BJ (cell line): ENCODE results near the gene KATNB1. TPM values are rescaled to one million over a fixed set of nuclear protein-coding genes. Genes with fewer than 3 reads are reported as not detected.

Experiments used
- CTCF ChIA-PET: fragments of 350-600 bp; formaldehyde crosslinking; extraction: SDS; loops from one replicate; lab custom pipeline; 2021; ENCODE audit warnings: antibody characterized with exemption, inconsistent platforms; lab: Yijun Ruan, JAX
- POLR2A ChIA-PET: fragments of 300-600 bp; sonication (Branson Sonifier 250); formaldehyde crosslinking; extraction: SDS; loops from one replicate; lab custom pipeline; 2021; ENCODE audit warnings: antibody characterized with exemption; lab: Charles Lee
- DNase-seq: peaks from one replicate; pipeline ENCODE4 v3.0.0-alpha.2; 2011; ENCODE audit warnings: low read depth
- H3K27me3 ChIP-seq: 2 replicates; pipeline ENCODE4 v1.6.0; 2011; ENCODE audit warnings: low read length; ENCODE audit not compliant: control insufficient read depth, insufficient read depth
- H3K36me3 ChIP-seq: 2 replicates; pipeline ENCODE4 v1.5.1; 2011; ENCODE audit warnings: low read length; ENCODE audit not compliant: control insufficient read depth, insufficient read depth
- H3K4me3 ChIP-seq: 2 replicates; pipeline ENCODE4 v1.5.1; 2011; ENCODE audit warnings: low read depth, mild to moderate bottlenecking, control low read depth, low read length
- polyA plus RNA-seq: library from polyadenylated mRNA; depleted of rRNA; stranded (reverse); fragments of >200 nt; gene quantifications from 2 replicates; pipeline ENCODE4 v1.2.3, GENCODE V29; 2011
- TF ChIP-seq, protein P1 (sequence below): IDR thresholded peaks from 2 replicates; pipeline ENCODE4 v1.5.1; 2011; ENCODE audit warnings: low read depth, mild to moderate bottlenecking, control low read depth, inconsistent platforms, low read length, moderate library complexity; ENCODE audit not compliant: insufficient read depth

KATNB1 gene
- polyA plus RNA-seq, 1 experiment: 28.1 TPM

DNA sequence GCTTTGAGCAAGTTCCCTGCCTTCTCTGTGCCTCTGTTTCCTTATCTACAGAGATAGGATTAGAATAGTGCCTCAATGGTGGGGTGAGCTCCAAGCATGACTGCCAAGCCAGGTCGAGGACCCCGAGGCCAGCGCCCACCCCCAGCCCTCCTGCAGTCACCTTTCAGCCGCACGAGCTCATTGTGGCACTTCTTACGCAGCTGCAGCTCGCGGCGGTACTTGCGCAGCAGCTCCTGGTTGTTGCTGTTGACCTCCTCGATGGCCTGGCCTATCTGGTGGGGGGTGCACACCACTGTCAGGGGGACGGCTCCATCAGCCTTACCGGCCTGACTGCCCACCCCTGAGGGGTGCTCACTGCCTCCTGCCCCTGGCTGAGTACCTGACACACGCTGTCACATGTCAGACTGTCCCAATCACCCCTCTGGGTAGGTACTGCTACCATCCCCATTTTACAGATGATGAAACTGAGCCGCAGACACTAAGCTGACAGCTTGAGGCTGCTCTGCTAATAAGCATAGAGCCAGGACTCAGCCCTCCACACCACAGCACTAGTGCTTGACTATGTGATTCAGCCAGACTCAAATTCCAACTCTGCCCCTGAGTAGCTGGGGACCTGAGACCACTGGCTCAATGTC, 31.3 kb downstream of the KATNB1 start:
- Histone ChIP-seq H3K27me3 (no peaks in the 10 kb centered on the region), H3K4me3 (no peak overlapping the region), H3K36me3 (peaks cover 46% of the 10 kb centered on the region)
- TF ChIP-seq, protein P1, sequence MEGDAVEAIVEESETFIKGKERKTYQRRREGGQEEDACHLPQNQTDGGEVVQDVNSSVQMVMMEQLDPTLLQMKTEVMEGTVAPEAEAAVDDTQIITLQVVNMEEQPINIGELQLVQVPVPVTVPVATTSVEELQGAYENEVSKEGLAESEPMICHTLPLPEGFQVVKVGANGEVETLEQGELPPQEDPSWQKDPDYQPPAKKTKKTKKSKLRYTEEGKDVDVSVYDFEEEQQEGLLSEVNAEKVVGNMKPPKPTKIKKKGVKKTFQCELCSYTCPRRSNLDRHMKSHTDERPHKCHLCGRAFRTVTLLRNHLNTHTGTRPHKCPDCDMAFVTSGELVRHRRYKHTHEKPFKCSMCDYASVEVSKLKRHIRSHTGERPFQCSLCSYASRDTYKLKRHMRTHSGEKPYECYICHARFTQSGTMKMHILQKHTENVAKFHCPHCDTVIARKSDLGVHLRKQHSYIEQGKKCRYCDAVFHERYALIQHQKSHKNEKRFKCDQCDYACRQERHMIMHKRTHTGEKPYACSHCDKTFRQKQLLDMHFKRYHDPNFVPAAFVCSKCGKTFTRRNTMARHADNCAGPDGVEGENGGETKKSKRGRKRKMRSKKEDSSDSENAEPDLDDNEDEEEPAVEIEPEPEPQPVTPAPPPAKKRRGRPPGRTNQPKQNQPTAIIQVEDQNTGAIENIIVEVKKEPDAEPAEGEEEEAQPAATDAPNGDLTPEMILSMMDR: no peak
- no peak for DNase-seq
- ChIA-PET CTCF (interaction anchor here (0.5 to 2.4 kb wide), 5 partner anchors 9 to 801 kb away, joined by 3 to 19 read pairs (median 4); no protein-coding TSS in a partner anchor), POLR2A (no interaction called here)

DNA sequence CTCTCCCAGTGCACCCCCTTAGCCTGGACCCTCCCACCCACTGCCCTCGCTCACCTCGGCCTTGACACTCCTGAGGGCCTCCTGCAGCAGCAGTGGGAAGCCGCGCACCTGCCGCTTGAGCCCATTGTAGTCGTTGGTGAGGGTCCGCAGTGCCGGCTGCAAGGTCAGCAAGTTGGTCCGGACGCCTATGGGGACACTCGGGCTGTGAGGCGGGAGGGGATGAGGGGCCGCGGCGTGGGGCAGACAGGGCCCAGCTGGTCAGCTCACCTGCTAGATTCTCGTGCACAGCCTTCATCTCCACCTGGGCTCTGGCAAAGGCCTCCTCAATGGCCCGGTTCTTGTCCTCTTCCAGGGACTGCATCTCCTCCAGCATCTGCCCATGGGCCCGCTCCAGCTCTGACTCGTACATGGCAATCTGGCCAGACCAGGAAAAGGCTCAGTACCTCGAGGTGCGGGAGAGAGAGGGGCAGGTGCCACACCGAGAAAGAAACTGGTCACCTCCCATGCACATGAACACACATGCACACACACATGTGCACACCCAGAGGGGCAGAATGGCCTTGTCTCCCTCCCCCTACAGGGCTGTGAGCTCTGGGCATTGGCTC, 34.1 kb downstream of the KATNB1 start:
- CTCF ChIA-PET: interaction anchor here (1.4 kb wide), 1 partner anchor 12 kb away, joined by 6 read pairs; no protein-coding TSS in a partner anchor
- H3K27me3 ChIP-seq: no peaks in the 10 kb centered on the region
- TF ChIP-seq, protein P1: no peak
- POLR2A ChIA-PET: no interaction called here
- peaks cover 49% of the 10 kb centered on the region for H3K36me3 ChIP-seq
- H3K4me3 ChIP-seq: no peak overlapping the region
- no peak for DNase-seq

DNA sequence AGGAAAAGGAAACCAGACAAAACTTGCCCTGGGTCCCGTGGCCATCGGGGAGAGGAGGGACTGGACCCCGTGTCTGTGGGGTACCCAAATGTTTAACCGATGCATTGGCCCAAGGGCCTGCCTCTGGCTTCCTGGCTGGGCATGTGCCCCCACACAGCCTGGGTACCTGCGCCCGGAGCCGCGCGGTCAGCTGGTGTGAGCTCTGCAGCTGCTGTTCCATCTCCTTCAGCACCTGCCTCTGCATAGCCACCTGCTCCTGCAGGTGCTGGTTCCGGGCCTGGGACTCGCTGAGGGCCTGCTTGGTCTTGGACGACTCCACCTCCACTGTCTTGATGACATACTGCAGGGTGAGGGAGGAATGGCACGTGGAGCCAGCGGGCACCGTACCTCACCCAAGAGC, 34.8 kb downstream of the KATNB1 start:
- POLR2A ChIA-PET: no interaction called here
- CTCF ChIA-PET: interaction anchor here (1.4 kb wide), 1 partner anchor 12 kb away, joined by 6 read pairs; no protein-coding TSS in a partner anchor
- H3K36me3 ChIP-seq: peaks cover 50% of the 10 kb centered on the region

DNA sequence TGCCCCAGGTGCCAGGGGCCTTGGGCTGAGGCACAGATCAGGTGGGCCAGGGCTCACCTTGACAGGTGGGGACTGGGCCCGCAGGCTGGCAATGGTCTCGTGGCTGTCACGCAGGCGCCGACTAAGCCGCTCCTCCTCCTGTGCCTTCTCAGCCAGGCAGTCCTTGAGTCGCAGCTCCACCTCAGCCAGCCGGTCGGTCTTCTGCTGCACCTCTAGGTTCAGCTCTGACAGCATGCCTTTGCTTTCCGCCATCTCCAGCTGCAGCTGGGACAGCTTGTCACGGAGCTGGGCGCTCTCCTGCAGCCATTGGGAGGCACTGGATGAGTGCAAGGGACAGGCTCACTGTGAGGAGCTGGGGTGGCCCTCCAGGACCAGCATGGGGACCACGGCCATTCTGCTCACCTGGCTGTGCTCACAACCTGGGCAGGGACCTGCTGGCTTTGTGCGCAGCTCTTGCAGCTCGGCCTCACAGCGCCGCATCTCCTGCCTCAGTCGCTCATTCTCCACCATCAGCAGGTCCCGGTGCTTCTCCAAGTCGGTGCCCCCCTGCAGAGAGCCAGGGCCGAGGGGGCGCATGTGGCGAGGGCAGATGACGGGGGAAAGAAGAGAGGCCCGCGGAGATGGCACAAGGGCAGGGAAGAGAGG, 35.7 kb downstream of the KATNB1 start:
- H3K4me3 ChIP-seq: no peak overlapping the region
- DNase-seq: no peak
- H3K36me3 ChIP-seq: peaks cover 51% of the 10 kb centered on the region
- ChIA-PET POLR2A (no interaction called here), CTCF (interaction anchor here (2.3 kb wide), 1 partner anchor 14 kb away, joined by 10 read pairs; no protein-coding TSS in a partner anchor)
- TF ChIP-seq, protein P1: no peak
- H3K27me3 ChIP-seq: no peaks in the 10 kb centered on the region

More for the DNA sequence above, 34.8 kb downstream of the KATNB1 start:
- Histone ChIP-seq H3K27me3 (no peaks in the 10 kb centered on the region), H3K4me3 (no peak overlapping the region)
- DNase-seq: no peak
- TF ChIP-seq, protein P1: no peak

DNA sequence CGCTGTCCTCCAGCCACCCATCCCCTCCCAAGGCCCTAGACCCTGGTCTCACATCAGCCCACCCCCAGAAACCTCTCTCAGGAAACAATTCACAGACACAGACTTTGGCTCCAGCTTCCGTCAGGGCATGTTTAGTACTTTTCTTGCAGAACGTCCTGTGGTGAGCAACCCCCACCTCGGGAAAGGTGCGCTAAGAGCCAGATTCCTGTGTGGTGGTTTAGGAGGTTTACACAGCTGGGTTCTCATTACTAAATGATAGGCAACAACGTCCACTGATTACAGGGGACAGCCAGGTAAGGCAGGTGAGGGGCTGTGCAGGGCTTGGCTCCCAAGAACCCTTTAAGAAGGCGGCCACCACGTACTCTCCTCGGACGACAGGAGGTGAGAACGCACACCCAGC, 37.4 kb downstream of the KATNB1 start:
- no peaks in the 10 kb centered on the region for H3K27me3 ChIP-seq
- ChIA-PET CTCF (interaction anchor here (1.0 to 2.3 kb wide), 3 partner anchors 16 to 91 kb away, joined by 3 to 10 read pairs (median 4); no protein-coding TSS in a partner anchor), POLR2A (no interaction called here)

More for the DNA sequence above, 37.4 kb downstream of the KATNB1 start:
- DNase-seq: no peak
- TF ChIP-seq, protein P1: no peak
- Histone ChIP-seq H3K4me3 (no peak overlapping the region), H3K36me3 (peaks cover 47% of the 10 kb centered on the region)
